ENCODE data around the gene ACD. TPM values are rescaled to one million over a fixed set of nuclear protein-coding genes. Genes with fewer than 3 reads are reported as not detected.

ACD gene
- total RNA-seq, 1 experiment from 2014 or later, result 34.1 TPM

DNA sequence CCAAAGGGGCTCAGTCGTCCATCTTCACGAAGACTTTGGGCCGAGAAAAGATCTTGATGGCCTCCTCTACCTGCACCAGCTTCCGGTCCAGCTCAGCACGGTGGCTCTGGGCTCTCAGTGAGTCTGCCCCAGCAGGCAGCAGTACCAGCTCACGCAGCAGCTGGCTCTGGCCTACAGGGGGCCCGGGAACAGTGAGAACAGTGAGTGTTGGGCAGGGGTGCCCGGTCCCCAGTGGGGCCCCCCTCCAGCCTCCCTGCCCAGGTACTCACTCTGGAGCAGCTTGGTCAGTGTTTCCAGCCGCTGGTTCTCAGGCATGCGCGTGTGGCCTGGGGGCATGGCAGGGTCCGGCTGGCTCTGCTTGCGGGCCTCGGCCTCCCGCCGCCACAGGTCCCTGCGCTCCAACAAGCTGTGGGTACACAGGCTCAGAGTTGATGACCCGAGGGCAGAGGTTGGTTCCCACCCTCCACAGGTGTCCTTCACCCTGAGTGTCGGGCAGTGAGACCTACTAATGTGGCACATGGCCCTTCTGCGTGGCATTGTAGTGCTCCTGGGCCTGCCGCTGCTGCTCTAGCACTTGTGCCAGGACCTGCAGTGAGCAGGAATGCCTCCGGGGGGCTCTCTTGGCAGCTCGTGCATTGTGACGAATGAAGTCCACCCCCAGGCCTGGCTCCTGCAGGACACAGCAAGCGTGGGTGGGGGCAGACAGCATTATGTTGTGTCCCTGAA, 3.3 kb upstream of the ACD start:
- H4K8ac ChIP-seq (replicated peaks; ENCODE audit: insufficient read length, low read depth, low read length), result no peak overlapping the region
- no peak overlapping the region for H2AK5ac ChIP-seq (ENCODE audit: insufficient read length, low read length)
- H3T11ph ChIP-seq (ENCODE audit: low read length), result no peak overlapping the region
- H2BK20ac ChIP-seq (ENCODE audit: low read depth, low read length, poor library complexity, severe bottlenecking), result no peak overlapping the region
- H3K4ac ChIP-seq (ENCODE audit: low read depth, low read length), result no peak overlapping the region
- no peaks in the 10 kb centered on the region for H3K9me3 ChIP-seq (ENCODE audit: control insufficient read depth, low read depth, low read length)
- no peak overlapping the region for H3K4me2 ChIP-seq (ENCODE audit: insufficient read depth, insufficient read length, low read length)
- peak overlapping the region in 1 of 3 experiments; percentile 64; a peak in 1 of 7 replicates for H3K27ac Mint-ChIP-seq
- no peak overlapping the region for H2BK15ac ChIP-seq (ENCODE audit: low read depth, low read length)
- no peaks in the 10 kb centered on the region for H3K27me3 ChIP-seq (ENCODE audit: insufficient read depth, low read length)
- peaks cover 3 to 11% (median 8%) of the 10 kb centered on the region in 3 experiments; a peak in 5 of 7 replicates for H3K36me3 Mint-ChIP-seq (ENCODE audit: insufficient read depth in 1 of 3, low read depth in 3 of 3)
- H3K79me1 ChIP-seq (ENCODE audit: insufficient read depth, low read depth, low read length, poor library complexity, severe bottlenecking), result no peaks in the 10 kb centered on the region
- peak; percentile 63 for TF ChIP-seq CTCF (conservative IDR thresholded peaks at IDR 0.05)
- H3K14ac ChIP-seq (ENCODE audit: insufficient read depth, low read length), result no peak overlapping the region
- WGBS (ENCODE audit: extremely low coverage, insufficient read length, low lambda C conversion rate), result no CpG with 5 or more reads among the region's 25 CpGs
- peak; percentile 79 for DNase-seq
- no peak overlapping the region for H3K9ac ChIP-seq (ENCODE audit: extremely low read depth, insufficient read length, low read length)
- peaks cover 15% of the 10 kb centered on the region for H3K23me2 ChIP-seq (ENCODE audit: insufficient read length, low read depth, low read length, poor library complexity, severe bottlenecking)
- no peaks in the 10 kb centered on the region for H4K20me1 ChIP-seq (ENCODE audit: control insufficient read depth, insufficient read depth, insufficient read length)
- no peak overlapping the region for H4K5ac ChIP-seq (ENCODE audit: insufficient read length, low read depth, low read length)
- H3K27me3 Mint-ChIP-seq (ENCODE audit: low read depth), result peaks cover 4% of the 10 kb centered on the region
- H3K4me1 ChIP-seq (ENCODE audit: insufficient read depth, low read length), result no peaks in the 10 kb centered on the region
- H2BK5ac ChIP-seq (ENCODE audit: insufficient read length, low read length), result no peak overlapping the region
- H3K23ac ChIP-seq (ENCODE audit: insufficient read length, low read depth, low read length), result no peak overlapping the region
- no peaks in the 10 kb centered on the region for H3K79me2 ChIP-seq (ENCODE audit: insufficient read depth, low read length)
- H3K9me3 Mint-ChIP-seq, result no peaks in the 10 kb centered on the region
- no peak overlapping the region for H2AFZ ChIP-seq (ENCODE audit: low read length)
- no peak overlapping the region for H3K56ac ChIP-seq (ENCODE audit: insufficient read length, low read depth, low read length)
- no peak overlapping the region for H3K18ac ChIP-seq (ENCODE audit: insufficient read length, low read depth, low read length)
- peaks cover 16 to 35% of the 10 kb centered on the region in 2 experiments for H3K4me1 Mint-ChIP-seq
- no peak overlapping the region for H2BK12ac ChIP-seq (ENCODE audit: insufficient read length, low read depth, low read length)
- H2BK120ac ChIP-seq (ENCODE audit: low read depth, low read length, poor library complexity, severe bottlenecking), result no peak overlapping the region
- H4K91ac ChIP-seq (ENCODE audit: insufficient read length, low read depth, low read length), result no peak overlapping the region
- H3K27ac ChIP-seq (ENCODE audit: insufficient read length, low read depth, low read length), result no peak overlapping the region
- H3K4me3 Mint-ChIP-seq, result peak overlapping the region; percentile 29 to 57; a peak in 3 of 5 replicates

Data from H9 (cell line).